K562 (cell line): Measurements from ENCODE around the gene CCL8. TPM values are rescaled to one million over a fixed set of nuclear protein-coding genes. Genes with fewer than 3 reads are reported as not detected.

ENCODE experiments used
- ATAC-seq: fragments of 200-7000 bp; cut with Tn5 transposase; 3 replicates; pipeline ENCODE4 v1.9.1; 2020; ENCODE audit warnings: moderate library complexity
- Bru-seq: library from RNA; stranded (reverse); fragments of 400-500 nt; gene quantifications from one replicate; lab custom pipeline; 2021; lab: Mats Ljungman, UMichigan
- BruChase-seq, 2 experiments: library from RNA; stranded (reverse); fragments of 400-500 nt; gene quantifications; one replicate each; lab custom pipeline; 2021; lab: Mats Ljungman, UMichigan
- BruUV-seq: library from RNA; stranded (reverse); fragments of 400-500 nt; replicated peaks from 2 replicates; lab custom pipeline; 2021; lab: Mats Ljungman, UMichigan
- CTCF ChIA-PET: fragments of 300-600 bp; formaldehyde crosslinking; extraction: SDS; loops from one replicate; lab custom pipeline; 2021; ENCODE audit warnings: low intra/inter-chr PET ratio; lab: Yijun Ruan, JAX
- POLR2A ChIA-PET: fragments of 300-600, 350-650 bp; sonication (Branson Sonifier 250); formaldehyde crosslinking; extraction: SDS; loops from one replicate; lab custom pipeline; 2021; ENCODE audit warnings: antibody characterized with exemption, inconsistent platforms; lab: Yijun Ruan, JAX
- DNase-seq, 4 experiments: peaks; one replicate each; pipeline versions ENCODE4 v3.0.0 to v3.0.0-alpha.2; 2011 to 2018; ENCODE audit warnings: low spot score in 3 of 4, mixed read lengths in 3 of 4; ENCODE audit errors: extremely low read depth in 1 of 4
- FAIRE-seq: peaks from 2 replicates; lab custom pipeline; 2011; peaks lifted over from hg19 to GRCh38; lab: Jason Lieb, UNC
- H2AFZ ChIP-seq: 2 replicates; pipeline ENCODE4 v1.6.0; 2011; ENCODE audit warnings: low read depth, low read length, control low read depth, inconsistent platforms
- H3K27ac ChIP-seq: fragments of 200-600 bp; 3 replicates; pipeline ENCODE4 v1.8.0; 2011; ENCODE audit warnings: low read depth, mild to moderate bottlenecking, control low read depth, inconsistent platforms, low read length, moderate library complexity, mixed read lengths; ENCODE audit errors: extremely low read depth
- H3K27me3 ChIP-seq, 2 experiments: fragments of 300-600 bp in 1 of 2; 2 replicates in 1 of 2; 3 replicates in 1 of 2; pipeline versions ENCODE4 v1.6.0 to v1.8.0; 2011; ENCODE audit warnings: inconsistent platforms in 2 of 2, low read length in 2 of 2, mild to moderate bottlenecking in 1 of 2, mixed read lengths in 1 of 2, moderate library complexity in 1 of 2; ENCODE audit not compliant: control insufficient read depth in 2 of 2, insufficient read depth in 2 of 2
- H3K36me3 ChIP-seq: fragments of 300-600 bp; 3 replicates; pipeline ENCODE4 v1.8.0; 2011; ENCODE audit warnings: mild to moderate bottlenecking, low read length, inconsistent platforms; ENCODE audit not compliant: control insufficient read depth, insufficient read depth
- H3K4me1 ChIP-seq, 2 experiments: fragments of 200-600 bp in 1 of 2; replicated peaks in 1 of 2; 2 replicates in 1 of 2; 3 replicates in 1 of 2; pipeline versions ENCODE4 v1.5.1 to v1.8.0; 2011; ENCODE audit warnings: inconsistent platforms in 2 of 2, low read length in 2 of 2, mild to moderate bottlenecking in 1 of 2, mixed read lengths in 1 of 2, moderate library complexity in 1 of 2; ENCODE audit not compliant: control insufficient read depth in 2 of 2, insufficient read depth in 2 of 2
- H3K4me2 ChIP-seq: 2 replicates; pipeline ENCODE4 v1.6.1; 2011; ENCODE audit warnings: low read length, control low read depth, inconsistent platforms, mixed read lengths; ENCODE audit not compliant: insufficient read depth
- H3K4me3 ChIP-seq: fragments of 200-600 bp; sonication (generic), shearing (Covaris generic); 2 replicates; pipeline ENCODE4 v1.5.1; 2016; ENCODE audit warnings: control low read depth, inconsistent platforms
- H3K79me2 ChIP-seq: fragments of 200-600 bp; 3 replicates; pipeline ENCODE4 v1.8.0; 2011; ENCODE audit warnings: low read length, inconsistent platforms; ENCODE audit not compliant: control insufficient read depth, insufficient read depth
- H3K9ac ChIP-seq, 2 experiments: 2 replicates each; pipeline versions ENCODE4 v1.6.0 to v1.6.1; 2011; ENCODE audit warnings: low read depth in 2 of 2, low read length in 2 of 2, control low read depth in 1 of 2, inconsistent platforms in 1 of 2, mild to moderate bottlenecking in 1 of 2, mixed read lengths in 1 of 2; ENCODE audit not compliant: insufficient read depth in 1 of 2
- H3K9me1 ChIP-seq: one replicate; pipeline ENCODE4 v1.6.0; 2011; ENCODE audit warnings: inconsistent platforms, mild to moderate bottlenecking, low read length, moderate library complexity; ENCODE audit not compliant: control insufficient read depth, insufficient read depth
- H3K9me3 ChIP-seq: replicated peaks from 2 replicates; pipeline ENCODE4 v1.5.1; 2011; ENCODE audit warnings: low read depth, low read length, inconsistent platforms; ENCODE audit not compliant: control insufficient read depth, insufficient read depth
- H4K20me1 ChIP-seq: replicated peaks from 2 replicates; pipeline ENCODE4 v1.6.1; 2011; ENCODE audit warnings: low read length, inconsistent platforms, mixed read lengths; ENCODE audit not compliant: control insufficient read depth, insufficient read depth
- ATF7 ChIP-seq: fragments of 450-650 bp; IDR thresholded peaks from 2 replicates; pipeline ENCODE4 v1.7.1; 2014; ENCODE audit warnings: mild to moderate bottlenecking, moderate library complexity
- C11orf30 ChIP-seq: fragments of 450-650 bp; IDR thresholded peaks from 2 replicates; pipeline ENCODE4 v1.6.1; 2016; ENCODE audit warnings: low read depth, mild to moderate bottlenecking
- CREB1 ChIP-seq, 2 experiments: sonication (generic) in 1 of 2; formaldehyde crosslinking in 1 of 2; IDR thresholded peaks; 2 replicates each; pipeline versions ENCODE4 v1.6.1 to v1.8.0; 2012 to 2022; ENCODE audit warnings: inconsistent platforms in 1 of 2, mild to moderate bottlenecking in 1 of 2, missing genetic modification reagents in 1 of 2, moderate library complexity in 1 of 2
- ELF1 ChIP-seq: fragments of 200-800 bp; sonication (Bioruptor generic); IDR thresholded peaks from 2 replicates; pipeline ENCODE4 v1.6.1; 2016; ENCODE audit warnings: missing genetic modification characterization, missing compliant biosample characterization
- MAFF ChIP-seq: IDR thresholded peaks from 2 replicates; pipeline ENCODE4 v1.6.1; 2012; ENCODE audit warnings: low read length, improper control_type of control experiment
- MAFG ChIP-seq: fragments of 450-650 bp; conservative IDR thresholded peaks from 2 replicates; pipeline ENCODE4 v1.6.1; 2016; ENCODE audit warnings: missing genetic modification characterization, missing compliant biosample characterization
- MAFK ChIP-seq: IDR thresholded peaks from 2 replicates; pipeline ENCODE4 v1.6.1; 2011; ENCODE audit warnings: low read length, improper control_type of control experiment
- NFATC3 ChIP-seq: fragments of 450-650 bp; IDR thresholded peaks from 2 replicates; pipeline ENCODE4 v1.6.1; 2017; ENCODE audit warnings: mild to moderate bottlenecking
- NFE2 ChIP-seq: IDR thresholded peaks from 2 replicates; pipeline ENCODE4 v1.6.1; 2014; ENCODE audit warnings: antibody characterized with exemption, low read depth
- NR2F6 ChIP-seq: fragments of 450-650 bp; formaldehyde crosslinking; IDR thresholded peaks from 2 replicates; pipeline ENCODE4 v1.4.0; 2020; ENCODE audit warnings: mild to moderate bottlenecking
- ZNF316 ChIP-seq: fragments of 450-650 bp; IDR thresholded peaks from 2 replicates; pipeline ENCODE4 v1.6.1; 2016
- ZNF41 ChIP-seq: fragments of 250-450 bp; sonication (Bioruptor Pico); conservative IDR thresholded peaks from 2 replicates; pipeline ENCODE4 v1.4.0; 2020; ENCODE audit warnings: mild to moderate bottlenecking
- WGBS: fragments of 100-300 bp; shearing (Covaris generic); methylation state at CpG from one replicate; pipeline ENCODE4 v1.1.6; 2016; ENCODE audit warnings: low coverage, mixed read lengths; ENCODE audit not compliant: insufficient coverage; ENCODE audit errors: missing lambda C conversion rate; 5-methylcytosine and 5-hydroxymethylcytosine counted together
- in situ Hi-C: fragments of 300-500 bp; cut with MboI; formaldehyde crosslinking; loops from 4 replicates; pipeline ENCODE4 v1.15.0; 2018; ENCODE audit warnings: inconsistent platforms, mixed read lengths
- intact Hi-C: fragments of 100-400 bp; cut with micrococcal nuclease; formaldehyde crosslinking; loops from 2 replicates; pipeline ENCODE4 v1.14.2; 2022
- long read RNA-seq, 3 experiments: library from polyadenylated mRNA in 2 of 3; library from RNA in 1 of 3; unstranded in 2 of 3; stranded (forward) in 1 of 3; transcript quantifications; one replicate each; pipeline ENCODE4 v2.0.0, GENCODE V29; 2019 to 2022
- polyA minus RNA-seq, 3 experiments: library from RNA; depleted of rRNA, polyadenylated mRNA; stranded (reverse); fragments of >200 nt; gene quantifications; 2 replicates each; pipeline ENCODE4 v1.2.3, GENCODE V29; 2011
- polyA plus RNA-seq, 8 experiments: library from polyadenylated mRNA; depleted of rRNA in 4 of 8; stranded (reverse) in 5 of 8; unstranded in 3 of 8; fragments of >200 nt; fragmentation: Nextera tagmentation in 2 of 8; fragmentation: Illumina TruSeq in 1 of 8; extraction: Ambion mirVana in 2 of 8; extraction: Trizol in 1 of 8; gene quantifications; 2 replicates each; pipeline versions ENCODE4 v1.2.1 to v1.2.3, GENCODE V29; 2011 to 2014; ENCODE audit warnings: inconsistent platforms in 1 of 8, missing spikeins in 1 of 8
- total RNA-seq, 7 experiments: library from RNA; depleted of rRNA in 6 of 7; stranded (reverse); fragments of >200 nt in 6 of 7; fragmentation: Illumina TruSeq in 2 of 7; extraction: Trizol in 2 of 7; gene quantifications; 2 replicates each; pipeline versions ENCODE4 v1.2.1 to v1.2.3, GENCODE V29; 2011 to 2021; ENCODE audit warnings: low replicate concordance in 1 of 7
- TF ChIP-seq, protein P1 (sequence below): fragments of 250-450 bp; sonication (Bioruptor Pico); IDR thresholded peaks from 2 replicates; pipeline ENCODE4 v1.5.0; 2021
- TF ChIP-seq, protein P2 (sequence below), 2 experiments: fragments of 450-650 bp in 1 of 2; sonication (generic) in 1 of 2; formaldehyde crosslinking in 1 of 2; IDR thresholded peaks in 1 of 2; conservative IDR thresholded peaks in 1 of 2; 2 replicates each; pipeline versions ENCODE4 v1.6.1 to v1.8.1; 2016 to 2023; ENCODE audit warnings: mild to moderate bottlenecking in 2 of 2, moderate library complexity in 2 of 2, inconsistent platforms in 1 of 2, missing genetic modification reagents in 1 of 2
- TF ChIP-seq, protein P3 (sequence below), 2 experiments: IDR thresholded peaks; 2 replicates each; pipeline ENCODE4 v1.6.1; 2011; ENCODE audit warnings: borderline replicate concordance in 1 of 2, control low read depth in 1 of 2, low read depth in 1 of 2, low read length in 1 of 2, mild to moderate bottlenecking in 1 of 2, mixed read lengths in 1 of 2, moderate library complexity in 1 of 2; ENCODE audit not compliant: insufficient read depth in 1 of 2, insufficient read length in 1 of 2, poor library complexity in 1 of 2, severe bottlenecking in 1 of 2; ENCODE audit errors: extremely low read depth in 1 of 2

The CCL8 gene
- not detected in 2 replicates for total RNA-seq (2011; cell fraction: chromatin; rRNA removed; ENCODE audit: low replicate concordance)
- total RNA-seq (2011; cell fraction: nucleolus; rRNA removed) = not detected in 2 replicates
- total RNA-seq (2011; cell fraction: nucleoplasm; rRNA removed) = not detected in 2 replicates
- total RNA-seq (2014; rRNA removed) (not detected in 2 replicates), total RNA-seq (2014; rRNA removed; fragmentation: Illumina TruSeq; extraction: Trizol) (not detected in 2 replicates), total RNA-seq (2015; rRNA removed; fragmentation: Illumina TruSeq; extraction: Trizol) (not detected in 2 replicates), total RNA-seq (2021) (not detected in 2 replicates), polyA plus RNA-seq (2011; rRNA removed) (not detected in 2 replicates), polyA plus RNA-seq (2014; fragmentation: Illumina TruSeq; extraction: Trizol) (not detected in 2 replicates), polyA plus RNA-seq (2014; fragmentation: Nextera tagmentation; extraction: Ambion mirVana) (under 1 TPM in 1 of 2 experiments, not detected in 1; 0.06 TPM), polyA plus RNA-seq (2014; rRNA removed) (not detected in 2 replicates), polyA minus RNA-seq (2011; rRNA and poly(A)+ RNA removed) (not detected in 2 replicates), Bru-seq, nascent RNA (not detected), BruChase-seq, experiment 1, labeled RNA remaining after a 2-hour chase (not detected), BruChase-seq, experiment 2, labeled RNA remaining after a 6-hour chase (not detected)
- not detected in 2 replicates for polyA plus RNA-seq (2011; cell fraction: cytosol; rRNA removed)
- polyA plus RNA-seq (2011; cell fraction: nucleus; rRNA removed) = not detected in 2 replicates
- 0.28 TPM in 1 of 2 replicates, not detected in the other for polyA plus RNA-seq (2012)
- not detected in 2 replicates for polyA minus RNA-seq (2011; cell fraction: cytosol; rRNA and poly(A)+ RNA removed)
- polyA minus RNA-seq (2011; cell fraction: nucleus; rRNA and poly(A)+ RNA removed) = not detected in 2 replicates
- long read RNA-seq, experiment 1 = 0 reads
- long read RNA-seq, experiment 2 = 0 reads
- long read RNA-seq, experiment 3 = 0 reads

DNA sequence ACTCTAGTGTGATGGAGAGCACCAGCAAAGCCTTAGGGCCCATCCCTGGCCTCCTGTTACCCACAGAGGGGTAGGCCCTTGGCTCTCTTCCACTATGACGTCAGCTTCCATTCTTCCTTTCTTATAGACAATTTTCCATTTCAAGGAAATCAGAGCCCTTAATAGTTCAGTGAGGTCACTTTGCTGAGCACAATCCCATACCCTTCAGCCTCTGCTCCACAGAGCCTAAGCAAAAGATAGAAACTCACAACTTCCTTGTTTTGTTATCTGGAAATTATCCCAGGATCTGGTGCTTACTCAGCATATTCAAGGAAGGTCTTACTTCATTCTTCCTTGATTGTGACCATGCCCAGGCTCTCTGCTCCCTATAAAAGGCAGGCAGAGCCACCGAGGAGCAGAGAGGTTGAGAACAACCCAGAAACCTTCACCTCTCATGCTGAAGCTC lies at the start of gene CCL8:
CCL8 (plus strand) TSS at position 397 of the 445 bp plus-strand sequence. CDS start 67 bp downstream, outside the sequence.
- TF ChIP-seq MAFF = peak; percentile 95
- TF ChIP-seq ZNF41 (CRISPR knock-in tag) = no peak
- TF ChIP-seq, protein P1, sequence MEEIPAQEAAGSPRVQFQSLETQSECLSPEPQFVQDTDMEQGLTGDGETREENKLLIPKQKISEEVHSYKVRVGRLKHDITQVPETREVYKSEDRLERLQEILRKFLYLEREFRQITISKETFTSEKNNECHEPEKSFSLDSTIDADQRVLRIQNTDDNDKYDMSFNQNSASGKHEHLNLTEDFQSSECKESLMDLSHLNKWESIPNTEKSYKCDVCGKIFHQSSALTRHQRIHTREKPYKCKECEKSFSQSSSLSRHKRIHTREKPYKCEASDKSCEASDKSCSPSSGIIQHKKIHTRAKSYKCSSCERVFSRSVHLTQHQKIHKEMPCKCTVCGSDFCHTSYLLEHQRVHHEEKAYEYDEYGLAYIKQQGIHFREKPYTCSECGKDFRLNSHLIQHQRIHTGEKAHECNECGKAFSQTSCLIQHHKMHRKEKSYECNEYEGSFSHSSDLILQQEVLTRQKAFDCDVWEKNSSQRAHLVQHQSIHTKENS (CRISPR knock-in tag) = no peak
- TF ChIP-seq, protein P2, sequence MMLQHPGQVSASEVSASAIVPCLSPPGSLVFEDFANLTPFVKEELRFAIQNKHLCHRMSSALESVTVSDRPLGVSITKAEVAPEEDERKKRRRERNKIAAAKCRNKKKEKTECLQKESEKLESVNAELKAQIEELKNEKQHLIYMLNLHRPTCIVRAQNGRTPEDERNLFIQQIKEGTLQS (IDR thresholded peaks at IDR 0.05) = 0 out of 2 replicates have a peak, but pooled peaks have one; percentile 16
- TF ChIP-seq, protein P2 (CRISPR knock-in tag; conservative IDR thresholded peaks at IDR 0.05) = no peak
- TF ChIP-seq MAFG = peak; percentile 95
- peak; percentile 56; the same call in 1 of the 2 replicates for TF ChIP-seq ATF7
- TF ChIP-seq ELF1 (tag) = 0 out of 2 replicates have a peak, but pooled peaks have one; percentile 48
- no peak for TF ChIP-seq NFATC3
- peak; percentile 95 for TF ChIP-seq C11orf30
- TF ChIP-seq, protein P3, sequence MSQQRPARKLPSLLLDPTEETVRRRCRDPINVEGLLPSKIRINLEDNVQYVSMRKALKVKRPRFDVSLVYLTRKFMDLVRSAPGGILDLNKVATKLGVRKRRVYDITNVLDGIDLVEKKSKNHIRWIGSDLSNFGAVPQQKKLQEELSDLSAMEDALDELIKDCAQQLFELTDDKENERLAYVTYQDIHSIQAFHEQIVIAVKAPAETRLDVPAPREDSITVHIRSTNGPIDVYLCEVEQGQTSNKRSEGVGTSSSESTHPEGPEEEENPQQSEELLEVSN (IDR thresholded peaks at IDR 0.05; ENCODE audit: borderline replicate concordance in 1 of 2, extremely low read depth in 1 of 2, insufficient read depth in 1 of 2, insufficient read length in 1 of 2, low read depth in 1 of 2, low read length in 1 of 2, poor library complexity in 1 of 2, severe bottlenecking in 1 of 2) = no peak
- peak; percentile 73 for TF ChIP-seq NFE2
- TF ChIP-seq ZNF316 = peak; percentile 92
- peak; percentile 95 for TF ChIP-seq MAFK
- TF ChIP-seq CREB1 (IDR thresholded peaks at IDR 0.05) = no peak
- TF ChIP-seq CREB1 (CRISPR knock-in tag; IDR thresholded peaks at IDR 0.05) = no peak
- TF ChIP-seq NR2F6 (CRISPR knock-in tag) = no peak
- no TSS peak for BruUV-seq
- no peaks in the 10 kb centered on the region for H3K9me1 ChIP-seq
- no peaks in the 10 kb centered on the region for H3K27me3 ChIP-seq
- no peak within 1 kb of the TSS for H3K27ac ChIP-seq
- in situ Hi-C loops = no loop called here
- no peaks in the 10 kb centered on the region for H3K79me2 ChIP-seq
- H3K4me1 ChIP-seq = no peaks in the 10 kb centered on the region; a peak in 1 of 5 replicates
- no peak within 1 kb of the TSS for H3K9ac ChIP-seq
- POLR2A ChIA-PET = no interaction called here
- no peak for DNase-seq
- H4K20me1 ChIP-seq = no peaks in the 10 kb centered on the region
- intact Hi-C loops = loop anchor here (5.0 kb wide), 1 partner anchor 43 kb away; the partner anchor contains the start of gene CCL1
- no peaks in the 10 kb centered on the region for H3K9me3 ChIP-seq
- H2AFZ ChIP-seq = no peak within 1 kb of the TSS
- no peaks in the 10 kb centered on the region for H3K36me3 ChIP-seq
- 0% methylated on average over 2 of the region's 2 CpGs for WGBS
- H3K4me3 ChIP-seq = no peak within 1 kb of the TSS
- CTCF ChIA-PET = no interaction called here
- no peak for FAIRE-seq
- no peak within 1 kb of the TSS for H3K4me2 ChIP-seq
- ATAC-seq = no peak
